ENCODE data around the gene FAM217B.

DNA sequence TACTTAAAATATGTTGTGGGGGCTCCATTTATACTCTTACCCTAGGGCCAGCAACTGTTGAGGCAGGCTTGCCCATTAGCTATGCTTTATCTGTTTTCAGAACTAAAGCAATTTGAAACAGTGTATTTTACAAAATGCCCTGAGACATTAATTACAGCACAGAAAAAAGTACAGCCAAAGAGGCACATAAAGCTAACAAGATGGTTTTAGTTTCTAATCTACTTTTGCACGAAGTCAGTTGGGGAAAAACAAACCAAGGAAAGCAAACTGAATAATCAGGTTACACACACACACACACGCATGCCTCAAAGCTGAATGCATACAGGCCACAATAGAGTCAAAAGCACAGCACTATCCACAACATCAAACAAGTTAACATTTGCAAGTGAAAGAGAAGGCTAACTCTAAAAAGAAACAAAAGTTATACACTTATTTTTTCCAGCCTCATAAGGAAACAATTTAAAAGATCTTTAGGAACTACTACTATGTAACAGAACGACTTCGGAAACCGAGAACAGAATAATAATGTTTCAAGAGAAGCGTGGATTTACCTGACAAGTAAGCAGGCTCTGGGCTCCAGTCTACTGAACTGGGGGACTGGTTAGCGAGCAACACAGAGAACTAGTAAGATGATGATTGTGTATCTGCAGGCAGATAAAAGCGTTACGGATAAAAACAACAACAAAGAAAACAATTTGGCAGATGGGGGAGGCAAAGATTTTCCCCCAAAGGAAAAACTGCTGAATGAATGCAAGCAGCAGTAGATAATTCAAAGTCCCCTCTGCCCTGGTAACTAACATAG is 8.5 kb upstream of the FAM217B start:
- TF ChIP-seq, protein P1, sequence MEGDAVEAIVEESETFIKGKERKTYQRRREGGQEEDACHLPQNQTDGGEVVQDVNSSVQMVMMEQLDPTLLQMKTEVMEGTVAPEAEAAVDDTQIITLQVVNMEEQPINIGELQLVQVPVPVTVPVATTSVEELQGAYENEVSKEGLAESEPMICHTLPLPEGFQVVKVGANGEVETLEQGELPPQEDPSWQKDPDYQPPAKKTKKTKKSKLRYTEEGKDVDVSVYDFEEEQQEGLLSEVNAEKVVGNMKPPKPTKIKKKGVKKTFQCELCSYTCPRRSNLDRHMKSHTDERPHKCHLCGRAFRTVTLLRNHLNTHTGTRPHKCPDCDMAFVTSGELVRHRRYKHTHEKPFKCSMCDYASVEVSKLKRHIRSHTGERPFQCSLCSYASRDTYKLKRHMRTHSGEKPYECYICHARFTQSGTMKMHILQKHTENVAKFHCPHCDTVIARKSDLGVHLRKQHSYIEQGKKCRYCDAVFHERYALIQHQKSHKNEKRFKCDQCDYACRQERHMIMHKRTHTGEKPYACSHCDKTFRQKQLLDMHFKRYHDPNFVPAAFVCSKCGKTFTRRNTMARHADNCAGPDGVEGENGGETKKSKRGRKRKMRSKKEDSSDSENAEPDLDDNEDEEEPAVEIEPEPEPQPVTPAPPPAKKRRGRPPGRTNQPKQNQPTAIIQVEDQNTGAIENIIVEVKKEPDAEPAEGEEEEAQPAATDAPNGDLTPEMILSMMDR (IDR thresholded peaks at IDR 0.05) = no peak
- no peak for TF ChIP-seq POLR2A (IDR thresholded peaks at IDR 0.05)
